ENCODE data around the gene PBRM1.

Gene PBRM1

DNA sequence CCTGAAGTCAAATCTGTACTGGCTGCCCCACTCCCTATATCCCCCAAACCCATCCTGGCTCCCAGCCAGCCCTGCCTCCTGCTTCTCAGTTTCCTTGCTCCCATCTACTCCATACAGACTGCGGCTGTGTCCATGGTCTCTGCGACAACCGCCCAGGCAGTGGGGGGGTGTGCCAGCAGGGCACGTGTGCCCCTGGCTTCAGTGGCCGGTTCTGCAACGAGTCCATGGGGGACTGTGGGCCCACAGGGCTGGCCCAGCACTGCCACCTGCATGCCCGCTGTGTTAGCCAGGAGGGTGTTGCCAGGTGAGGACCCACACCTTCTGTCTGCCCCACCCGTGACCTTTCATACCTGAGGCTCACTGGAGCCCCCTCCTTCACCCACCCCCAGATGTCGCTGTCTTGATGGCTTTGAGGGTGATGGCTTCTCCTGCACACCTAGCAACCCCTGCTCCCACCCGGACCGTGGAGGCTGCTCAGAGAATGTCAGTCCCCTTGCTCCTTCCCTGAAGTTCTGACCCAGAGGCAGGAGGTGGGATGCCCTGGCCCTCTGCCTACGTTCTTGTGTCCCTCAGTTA, 175.9 kb downstream of the PBRM1 start:
- DNase-seq (ENCODE audit: low read depth), result no peak

- DNase-seq (ENCODE audit: low read depth), result peak; percentile 19
Observed at GRCh38 chr3:52507359-52507758, 178.4 kb downstream of the PBRM1 start.

- DNase-seq (ENCODE audit: low read depth), result no peak
Observed at GRCh38 chr3:52506266-52506966, 179.3 kb downstream of the PBRM1 start.

DNA sequence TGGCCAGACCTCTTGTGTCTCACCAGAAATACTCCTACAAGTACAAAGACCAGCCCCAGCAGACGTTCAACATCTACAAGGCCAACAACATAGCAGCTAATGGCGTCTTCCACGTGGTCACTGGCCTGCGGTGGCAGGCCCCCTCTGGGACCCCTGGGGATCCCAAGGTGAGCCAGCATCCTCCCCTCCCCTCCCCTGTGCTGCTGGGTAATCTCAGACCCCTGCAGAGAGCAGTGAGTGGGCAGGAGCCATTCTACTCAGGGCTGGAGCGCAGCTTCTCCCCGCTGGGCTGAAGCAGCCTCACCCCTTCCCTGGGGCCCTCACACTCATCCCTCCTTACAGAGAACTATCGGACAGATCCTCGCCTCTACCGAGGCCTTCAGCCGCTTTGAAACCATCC, 180.7 kb downstream of the PBRM1 start:
- DNase-seq (ENCODE audit: low read depth), result no peak

DNA sequence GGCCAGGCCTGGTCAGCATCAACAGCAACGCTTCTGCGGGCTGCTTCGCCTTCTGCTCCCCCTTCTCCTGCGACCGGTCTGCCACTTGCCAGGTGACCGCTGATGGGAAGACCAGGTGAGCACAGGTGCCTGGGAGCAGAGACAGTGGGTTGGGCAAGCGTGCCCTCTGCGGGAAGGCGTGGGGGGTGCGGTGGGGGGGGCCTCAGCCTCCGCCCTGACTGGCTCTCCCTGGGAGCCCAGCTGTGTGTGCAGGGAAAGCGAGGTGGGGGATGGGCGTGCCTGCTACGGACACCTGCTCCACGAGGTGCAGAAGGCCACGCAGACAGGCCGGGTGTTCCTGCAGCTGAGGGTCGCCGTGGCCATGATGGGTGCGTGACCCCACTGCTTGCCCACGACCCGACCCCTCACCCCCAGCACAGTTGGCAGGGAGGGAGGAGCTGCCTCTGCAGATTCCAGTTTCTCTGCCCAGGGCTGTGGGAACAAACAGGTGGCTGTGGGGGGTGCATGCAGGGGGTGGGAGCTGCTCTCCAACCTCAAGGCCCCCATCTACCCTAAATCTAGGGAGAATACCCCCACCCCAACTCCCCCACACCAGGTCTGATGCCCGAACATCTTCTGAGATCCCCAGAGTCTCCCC, 181.8 kb downstream of the PBRM1 start:
- no peak for DNase-seq (ENCODE audit: low read depth)

- no peak for DNase-seq (ENCODE audit: low read depth)
Observed at GRCh38 chr3:52502808-52503350, 182.8 kb downstream of the PBRM1 start.

GRCh38 chr3:52502001-52502400, 183.7 kb downstream of the PBRM1 start:
- DNase-seq (ENCODE audit: low read depth), result no peak

- DNase-seq (ENCODE audit: low read depth), result no peak
Observed at GRCh38 chr3:52501046-52501445, 184.7 kb downstream of the PBRM1 start.

DNA sequence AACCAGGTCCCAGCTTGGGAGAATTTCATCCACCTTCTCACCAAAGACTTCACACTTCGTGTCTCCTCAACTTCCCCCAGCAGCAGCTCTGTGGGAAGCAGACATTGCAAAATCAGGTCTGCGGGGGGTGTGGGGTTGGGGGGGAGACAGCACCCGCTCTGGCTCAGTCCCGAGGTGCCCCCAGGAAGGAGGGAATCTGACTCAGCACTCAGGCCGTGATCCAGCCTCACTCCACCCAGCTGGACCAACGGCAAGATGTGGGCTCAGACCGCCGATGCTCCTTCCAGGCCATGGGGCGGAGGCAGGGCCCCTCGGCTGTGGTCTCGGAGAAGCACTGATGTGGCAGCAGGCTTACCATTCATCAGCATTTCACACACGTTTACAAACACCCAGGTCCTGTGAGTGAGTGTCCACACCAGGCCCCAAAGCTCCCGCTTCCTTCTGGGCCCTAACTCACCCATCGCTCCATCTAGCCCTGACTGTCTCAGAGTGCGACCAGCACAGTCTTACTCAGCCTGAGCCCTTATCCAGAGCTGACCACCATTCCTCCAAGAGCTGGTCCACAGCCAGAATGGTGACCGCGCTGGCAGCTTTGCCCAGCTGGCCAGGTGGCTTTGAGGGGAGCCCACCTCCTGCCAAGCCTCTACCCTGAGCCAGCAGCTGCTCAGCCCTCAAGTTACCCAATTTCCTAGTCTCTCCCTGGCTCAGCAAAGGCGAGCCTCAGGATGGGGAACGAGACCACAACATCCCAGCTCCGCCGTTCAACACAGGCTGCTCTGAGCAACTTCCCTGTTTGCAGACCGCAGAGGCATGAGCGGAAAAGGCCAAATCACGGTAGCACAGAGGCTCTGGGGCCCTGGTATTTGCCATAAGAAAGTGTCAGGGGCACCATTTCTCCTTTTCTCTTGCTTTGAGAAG, 187.3 kb downstream of the PBRM1 start:
- DNase-seq (ENCODE audit: low read depth), result no peak

GRCh38 chr3:52495777-52496602, 189.7 kb downstream of the PBRM1 start:
- DNase-seq (ENCODE audit: low read depth), result peak; percentile 13
